DMS53 treated with DMSO at 0.1 percent for 48 hours (cell line): ENCODE data around the gene TXNDC11.
A peak's percentile ranks its signal among the peaks of the same experiment; 100 is the strongest.

ENCODE experiments used
- DNase-seq: peaks from one replicate; lab custom pipeline; 2025; ENCODE audit not compliant: unreplicated experiment; lab: John Stamatoyannopoulos, UW

Gene TXNDC11

DNA sequence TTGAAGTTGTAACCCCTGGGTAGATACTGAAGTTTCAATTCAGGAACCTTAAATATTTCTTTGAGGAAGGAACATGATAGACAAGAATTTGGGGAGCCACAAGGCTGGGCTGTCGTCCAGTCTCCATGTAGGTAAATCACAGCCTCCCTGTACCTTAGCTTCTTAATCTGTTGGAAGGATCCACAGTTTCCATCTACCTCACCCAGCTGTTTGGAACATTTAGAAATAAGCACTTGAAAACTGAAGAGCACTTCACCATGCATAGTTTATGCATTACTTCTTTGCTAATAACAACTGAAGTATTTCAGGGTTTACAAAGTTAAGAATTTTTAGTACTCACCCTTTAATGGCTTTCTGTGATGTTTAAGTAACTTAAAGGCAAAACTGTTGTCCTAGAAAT is 17.2 kb downstream of the TXNDC11 start:
- peak; percentile 5 for DNase-seq

DNA sequence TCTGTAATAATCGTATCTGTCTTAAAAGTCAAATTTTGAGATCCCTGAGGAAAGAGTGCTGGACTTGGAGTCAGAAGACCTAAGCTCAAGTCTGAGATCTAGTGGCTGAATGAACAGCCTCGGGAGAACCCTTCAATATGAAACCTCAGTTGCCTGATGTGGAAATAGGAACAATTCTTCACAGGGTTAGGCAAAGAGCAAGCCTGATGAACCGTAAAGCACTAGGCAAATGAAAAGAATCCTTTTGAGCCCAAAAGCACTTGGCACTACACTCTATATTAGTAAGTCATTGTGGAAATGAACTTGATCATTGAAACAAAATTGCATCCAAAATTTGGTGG is 20.2 kb downstream of the TXNDC11 start:
- no peak for DNase-seq

DNA sequence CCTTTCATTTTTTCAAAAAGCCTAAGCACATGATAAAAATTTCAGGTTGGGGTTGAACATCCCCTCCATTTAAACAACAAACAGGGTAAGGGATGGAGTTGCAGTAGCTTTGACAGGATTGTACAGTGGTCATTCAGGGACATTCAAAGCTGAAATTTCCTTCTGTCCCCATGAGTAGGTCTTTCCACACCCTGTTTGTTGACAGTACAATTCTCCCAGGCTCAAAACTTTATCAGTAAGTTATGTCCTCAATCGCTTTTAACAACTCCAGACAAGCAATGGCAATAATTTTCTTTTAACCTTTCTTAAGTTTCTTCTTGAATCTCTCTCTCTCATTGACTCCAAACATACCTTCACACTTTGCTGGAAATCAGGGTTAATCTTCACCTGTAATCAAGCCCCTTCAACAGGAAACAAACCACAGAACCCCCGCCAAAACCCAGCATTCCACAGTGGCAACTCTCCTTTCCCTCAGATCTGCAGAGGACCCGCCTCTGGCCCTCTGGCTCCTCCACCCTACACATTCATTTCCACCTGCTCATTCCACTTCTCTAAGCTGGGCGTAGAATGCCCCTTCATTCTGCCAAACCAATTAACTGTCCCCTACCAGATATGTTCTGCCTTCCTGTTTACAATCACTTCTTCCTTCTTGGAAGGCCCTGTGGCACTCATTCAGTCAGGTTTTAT is 20.7 kb downstream of the TXNDC11 start:
- DNase-seq: no peak

DNA sequence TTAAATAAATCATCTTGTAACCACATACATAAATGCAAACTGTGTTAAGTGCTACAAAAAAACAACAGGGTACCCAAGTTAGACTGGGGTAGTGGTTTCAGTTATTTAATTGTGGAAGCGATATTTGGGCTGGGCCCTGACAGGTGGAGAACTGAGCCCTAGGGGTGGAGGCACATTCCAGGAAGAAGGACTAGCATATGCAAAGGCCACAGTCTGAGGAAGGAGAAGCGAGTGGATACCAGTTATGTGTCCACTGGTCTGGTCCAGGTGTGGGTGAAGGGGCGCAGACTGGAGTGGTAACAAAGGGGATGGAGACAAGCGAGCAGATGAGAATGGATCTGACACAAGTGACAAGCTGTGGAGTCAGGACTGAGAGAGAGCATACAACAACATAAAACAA is 22.9 kb downstream of the TXNDC11 start:
- DNase-seq: no peak

DNA sequence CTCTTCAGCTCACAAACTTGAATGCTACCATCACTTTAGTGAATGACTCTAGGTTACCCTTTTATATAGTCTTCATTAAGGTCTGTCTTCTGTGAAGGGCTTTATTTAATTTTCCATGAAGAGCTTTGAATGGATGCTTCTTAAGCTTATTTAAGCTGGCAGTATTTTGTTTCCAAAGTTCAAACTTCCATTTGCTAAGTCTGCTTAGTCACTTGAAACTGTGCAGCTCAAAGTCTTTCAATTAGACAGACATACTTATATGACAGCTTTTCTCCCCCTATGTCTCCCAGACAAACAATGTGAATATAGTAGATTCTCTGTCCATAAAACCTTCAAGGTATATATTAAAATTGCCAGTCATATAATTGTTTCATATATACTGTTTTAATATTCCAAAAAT is 23.5 kb downstream of the TXNDC11 start:
- no peak for DNase-seq

DNA sequence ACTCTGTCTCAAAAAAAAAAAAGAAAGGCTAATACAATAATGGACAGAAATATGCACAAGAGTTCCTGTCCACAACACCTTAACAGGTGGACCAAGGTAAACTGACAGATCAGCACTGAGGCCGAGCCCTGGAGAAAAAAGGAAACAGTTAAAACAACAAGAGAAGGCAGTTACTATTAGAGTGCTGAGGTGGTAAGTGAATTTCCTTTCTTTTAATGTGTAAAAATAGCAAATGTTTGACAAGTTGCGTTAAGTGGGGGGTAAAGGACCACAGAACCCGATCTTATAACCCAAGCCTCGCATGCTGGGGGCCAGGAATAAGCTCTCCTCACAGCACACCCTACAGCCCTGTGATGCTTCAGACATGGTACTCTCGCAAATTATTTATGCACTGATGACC is 24.8 kb downstream of the TXNDC11 start:
- no peak for DNase-seq

DNA sequence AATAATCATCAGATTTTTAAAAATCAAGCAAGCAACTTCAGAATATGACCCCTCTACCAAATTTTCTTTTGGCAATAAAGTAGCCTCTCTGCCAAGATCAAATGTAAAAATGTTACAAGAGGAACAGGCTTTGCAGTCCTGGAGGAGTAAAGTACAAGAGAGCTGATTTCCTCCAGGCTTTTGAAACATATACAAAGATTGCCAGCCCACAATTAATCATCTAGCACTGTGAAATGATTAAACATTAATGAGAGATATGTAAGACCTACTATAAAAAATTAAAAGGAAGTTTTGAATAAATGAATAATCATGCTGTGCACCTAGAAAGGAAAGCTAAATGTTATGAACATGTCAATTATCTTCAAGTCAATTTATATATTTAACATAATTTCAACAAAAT is 26.3 kb downstream of the TXNDC11 start:
- DNase-seq: no peak

DNA sequence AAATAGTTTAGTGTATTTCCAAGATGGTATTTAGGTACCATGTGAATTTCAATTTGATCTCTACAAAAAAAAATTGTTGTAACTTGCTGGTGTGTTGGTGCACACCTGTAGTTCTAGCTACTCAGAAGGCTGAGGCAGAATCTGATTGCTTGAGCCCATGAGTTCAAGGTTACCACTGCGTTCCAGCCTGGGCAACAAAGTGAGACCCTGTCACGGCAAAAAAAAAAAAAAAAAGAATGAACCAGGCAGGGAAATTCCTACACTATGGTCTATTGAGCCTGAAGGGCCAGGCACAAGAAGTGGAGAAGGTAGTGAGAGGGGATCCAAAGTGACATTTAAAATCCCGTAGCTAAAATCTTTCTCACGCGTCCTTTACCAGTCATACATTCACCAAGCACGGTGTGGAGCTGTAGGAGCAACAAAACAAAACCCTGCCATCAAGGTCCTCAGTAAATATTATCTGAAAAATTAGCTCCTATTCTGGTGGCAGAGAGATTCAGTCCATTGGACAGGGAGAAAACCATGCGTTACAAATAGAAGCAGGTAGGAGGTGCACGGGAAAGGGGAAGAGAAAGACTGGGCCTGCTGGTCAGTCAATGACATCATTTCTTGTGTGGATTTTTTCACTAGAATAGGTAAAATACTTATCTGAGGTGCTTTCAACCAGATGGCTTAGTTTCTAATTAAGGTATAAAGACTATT is 27.3 kb downstream of the TXNDC11 start:
- no peak for DNase-seq

DNA sequence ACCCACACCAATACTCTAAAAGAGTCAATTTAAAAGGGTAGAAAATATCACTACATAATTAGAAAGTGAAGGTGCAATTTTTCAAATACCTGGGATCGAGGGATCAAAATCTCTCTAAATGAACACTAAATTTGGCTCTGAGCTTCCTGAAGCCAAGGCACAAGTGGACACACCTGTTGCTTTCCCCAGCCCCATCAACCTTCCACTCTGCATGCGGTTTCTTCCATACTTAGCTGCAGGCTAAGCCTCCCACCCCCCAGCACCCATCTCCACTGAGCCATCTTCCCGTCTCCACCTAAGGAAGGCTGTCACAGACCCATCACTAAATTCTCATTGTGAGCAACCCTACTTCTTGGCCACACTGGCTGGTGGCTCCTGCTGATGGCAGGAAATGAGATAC is 30.5 kb downstream of the TXNDC11 start:
- no peak for DNase-seq

DNA sequence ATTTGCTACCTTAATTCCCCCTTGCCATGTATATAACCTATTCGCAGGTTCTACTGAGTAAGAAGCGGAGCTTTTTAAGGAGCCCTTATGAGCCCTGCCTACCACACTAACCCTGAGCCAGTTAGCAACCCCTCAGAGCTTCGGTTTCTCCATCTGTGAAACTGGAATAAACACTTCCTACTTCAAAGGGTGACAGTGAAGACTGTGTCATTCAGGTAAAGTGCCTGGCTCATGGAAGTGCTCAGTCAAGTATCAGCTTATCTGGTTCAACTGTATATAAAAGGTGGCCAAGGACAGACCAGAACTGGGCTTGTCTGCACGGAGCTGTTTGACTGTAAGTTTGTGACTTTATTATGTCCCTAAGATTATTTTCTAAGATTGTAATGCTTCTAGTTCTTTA is 31.0 kb downstream of the TXNDC11 start:
- DNase-seq: no peak

DNA sequence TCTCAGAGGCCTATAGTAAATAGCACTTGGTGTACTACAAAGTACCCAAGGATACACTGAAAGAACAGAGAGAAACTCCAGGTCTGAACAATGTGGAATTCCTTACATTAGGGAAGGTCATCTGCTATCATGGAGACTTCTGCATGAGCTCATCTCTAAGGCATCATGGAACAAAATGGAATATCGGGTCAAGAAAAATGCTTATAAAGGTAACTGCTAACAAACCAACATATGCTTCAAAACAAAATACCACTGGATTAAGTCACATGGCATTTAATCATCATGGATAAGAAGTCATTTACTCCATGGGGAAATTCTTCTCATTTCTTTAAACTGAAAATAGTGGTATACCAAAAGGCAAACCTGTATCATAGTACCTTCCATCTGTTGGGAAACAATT is 34.2 kb downstream of the TXNDC11 start:
- no peak for DNase-seq

DNA sequence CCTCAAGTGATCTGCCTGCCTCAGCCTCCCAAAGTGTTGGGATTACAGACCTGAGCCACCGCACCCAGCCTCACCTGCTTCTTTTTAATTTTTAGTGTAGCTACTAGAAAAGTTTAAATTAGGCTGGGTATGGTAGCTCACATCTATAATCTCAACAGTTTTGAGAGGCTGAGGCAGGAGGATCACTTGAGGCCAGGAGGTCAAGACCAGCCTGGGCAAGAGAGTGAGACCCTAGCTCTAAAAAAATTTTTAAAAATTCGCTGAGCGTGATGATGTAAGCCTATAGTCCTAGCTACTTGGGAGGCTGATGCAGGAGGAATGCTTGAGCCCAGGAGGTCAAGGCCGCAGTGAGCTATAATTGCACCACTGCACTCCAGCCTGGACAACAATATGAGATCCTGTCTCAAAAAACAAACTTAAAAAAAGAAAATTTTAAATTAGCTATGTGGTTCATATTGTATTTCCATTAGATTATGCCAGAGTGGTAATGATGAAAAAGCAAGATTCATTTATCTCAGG is 34.9 kb downstream of the TXNDC11 start:
- DNase-seq: no peak

DNA sequence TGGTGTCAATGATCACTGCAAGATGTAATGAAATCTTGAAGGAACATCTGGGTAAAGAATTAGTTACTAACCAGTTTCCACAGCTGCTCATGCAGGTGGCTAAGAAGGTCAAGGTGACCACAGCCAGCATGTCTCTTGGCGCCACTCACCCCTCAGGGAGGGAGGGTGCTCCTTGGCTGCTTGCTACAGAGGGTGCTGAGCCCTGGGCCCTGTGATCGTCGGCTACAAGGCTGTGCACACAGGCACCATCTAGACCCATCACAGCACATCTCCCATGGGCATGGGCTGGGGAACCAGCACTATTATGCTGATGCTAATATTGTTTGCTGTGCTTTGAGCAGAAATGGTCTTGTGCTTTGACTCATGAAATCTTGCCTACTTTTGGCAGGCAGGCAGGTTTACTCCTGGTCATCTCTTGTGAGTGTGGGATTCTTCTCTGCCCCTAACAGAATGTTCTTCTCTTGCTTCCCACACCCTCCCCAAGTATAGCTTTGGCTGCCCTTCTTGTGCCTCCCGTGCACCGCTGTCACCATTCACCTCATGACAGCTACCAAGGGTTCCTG is 36.4 kb downstream of the TXNDC11 start:
- DNase-seq: no peak

DNA sequence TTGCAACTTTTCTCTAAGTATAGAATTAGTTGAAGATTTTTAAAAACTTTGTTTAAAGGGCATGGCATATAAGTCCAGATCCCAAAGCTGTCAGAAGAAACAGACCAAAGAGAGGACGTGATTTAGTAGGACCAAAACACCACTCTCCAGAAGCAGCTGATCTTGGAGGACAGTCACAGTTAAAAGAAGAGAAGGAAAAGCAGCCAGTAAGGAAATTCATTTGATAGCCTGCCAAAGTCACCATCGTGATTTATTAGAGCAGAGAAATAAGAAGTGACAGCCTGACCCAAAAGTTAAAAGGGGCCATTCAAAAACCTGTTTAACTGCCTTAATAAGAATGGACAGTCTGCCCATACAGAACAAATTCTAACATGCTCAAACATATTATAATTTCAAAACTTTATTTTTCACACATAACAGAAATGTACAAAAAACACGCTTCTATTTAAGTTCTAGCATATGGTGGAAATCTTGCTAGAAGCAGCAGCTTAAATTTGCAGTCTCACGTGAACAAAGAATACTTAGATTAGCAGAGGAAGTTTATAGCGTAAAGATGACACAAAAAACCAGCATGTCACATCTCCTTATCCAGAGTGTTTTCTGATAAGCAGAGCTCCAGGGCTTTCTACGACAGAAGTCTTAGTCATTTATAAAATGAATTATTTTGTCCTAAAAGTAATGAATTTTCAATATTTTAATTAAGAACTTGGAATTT is 37.2 kb downstream of the TXNDC11 start:
- no peak for DNase-seq

DNA sequence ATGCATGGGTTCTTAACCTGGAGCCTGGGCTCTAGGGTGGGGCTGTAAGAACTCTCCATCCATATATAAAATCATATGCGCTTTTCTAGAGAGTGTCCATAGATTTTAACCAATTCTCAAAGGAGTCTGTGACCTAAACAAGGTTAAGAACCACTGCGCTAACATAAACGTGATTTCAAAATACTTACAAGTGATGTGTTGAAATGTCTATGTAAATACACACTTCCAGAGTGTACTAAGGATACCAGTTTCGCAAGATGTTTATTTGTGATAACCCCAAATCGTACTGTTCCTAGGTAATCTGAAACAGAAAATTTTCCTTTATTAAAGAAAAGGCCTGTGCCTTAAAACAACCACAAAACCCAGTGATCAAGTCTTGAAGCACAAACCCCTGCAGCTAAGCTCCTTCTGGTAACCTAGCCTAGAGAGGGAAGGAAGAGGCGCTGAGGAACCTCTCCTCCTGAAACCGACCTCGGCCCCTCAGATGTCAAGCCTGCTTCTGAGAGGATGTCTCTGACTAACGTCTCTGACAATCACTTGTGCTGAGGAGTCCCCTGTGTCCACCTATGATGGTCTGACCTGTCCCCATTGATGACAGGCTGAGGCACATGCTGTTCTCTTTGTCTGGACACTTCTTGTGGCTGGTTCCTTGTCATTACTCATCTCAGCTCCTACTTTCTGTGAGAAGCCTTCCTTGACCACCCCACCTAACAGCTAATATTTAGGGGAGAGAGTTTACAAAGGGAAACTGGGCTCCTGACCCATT is 42.2 kb downstream of the TXNDC11 start:
- no peak for DNase-seq

DNA sequence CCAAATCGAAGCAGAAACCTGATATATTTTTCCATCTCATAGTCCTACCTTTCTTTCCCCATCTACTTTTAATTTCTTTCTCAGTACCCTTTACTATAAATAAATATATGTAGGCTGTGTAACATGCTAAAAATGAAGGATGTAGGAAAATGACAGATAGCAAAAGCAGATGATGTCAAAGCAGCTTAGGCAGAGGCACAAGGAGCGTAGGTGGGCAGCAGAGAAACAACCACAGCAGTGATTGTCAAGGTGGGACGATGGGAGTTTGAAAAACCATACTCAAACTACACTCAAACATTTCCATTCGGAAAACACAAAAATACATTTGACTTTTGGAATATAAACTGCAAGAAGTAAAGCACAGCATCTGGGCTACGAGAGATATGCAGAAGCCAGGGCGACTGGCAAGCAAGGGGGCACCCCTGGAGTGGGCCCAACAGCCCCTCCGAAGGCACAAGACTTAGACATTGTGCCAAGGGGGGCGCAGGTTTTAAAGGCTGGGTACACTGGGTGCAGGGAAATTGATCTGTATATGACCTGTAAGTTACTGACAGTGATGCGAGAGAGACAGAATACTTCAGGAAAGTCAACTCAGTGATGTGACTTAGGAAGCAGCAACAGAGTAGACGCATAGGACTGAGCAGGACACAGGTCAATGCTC is 43.3 kb downstream of the TXNDC11 start:
- DNase-seq: no peak

DNA sequence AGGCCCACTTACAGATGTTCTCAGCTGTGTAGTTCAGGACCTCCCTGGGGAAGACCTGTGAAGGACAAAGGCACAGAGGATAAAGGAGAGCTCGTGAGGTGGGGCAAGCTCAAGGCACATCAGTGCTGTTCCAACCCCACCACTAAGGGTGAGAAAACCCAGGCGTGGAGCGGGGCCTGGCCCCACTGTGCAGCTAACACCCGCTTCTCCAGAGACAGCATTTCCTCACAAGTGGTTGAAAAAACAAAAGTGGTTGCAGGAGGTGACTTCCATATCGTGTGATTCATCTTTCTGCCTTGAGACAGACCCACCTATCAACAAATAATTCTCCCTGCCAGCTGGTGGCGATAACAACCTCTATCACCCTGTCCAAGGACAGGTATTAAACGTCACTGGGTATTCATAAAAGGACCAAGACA is 44.4 kb downstream of the TXNDC11 start:
- no peak for DNase-seq

DNA sequence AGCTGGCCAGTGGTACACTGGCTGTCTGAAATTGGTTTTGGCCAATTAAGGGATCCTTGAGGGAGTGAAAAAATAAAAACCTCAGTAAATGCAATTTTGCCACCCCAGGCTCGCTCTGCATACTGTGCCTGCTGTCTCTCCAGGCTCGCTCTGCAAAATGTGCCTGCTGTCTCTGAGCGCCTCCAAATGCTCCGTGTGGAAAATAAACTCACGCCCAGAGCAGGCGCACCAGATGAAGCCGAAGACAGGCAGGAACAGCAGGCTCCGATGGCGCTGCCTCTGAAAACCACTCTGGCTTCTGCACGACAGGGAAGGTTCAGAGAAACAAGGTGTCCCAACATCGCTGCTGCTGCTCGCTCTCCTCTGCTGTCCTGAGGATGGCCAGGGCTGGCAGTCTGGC is 45.3 kb downstream of the TXNDC11 start:
- DNase-seq: no peak

DNA sequence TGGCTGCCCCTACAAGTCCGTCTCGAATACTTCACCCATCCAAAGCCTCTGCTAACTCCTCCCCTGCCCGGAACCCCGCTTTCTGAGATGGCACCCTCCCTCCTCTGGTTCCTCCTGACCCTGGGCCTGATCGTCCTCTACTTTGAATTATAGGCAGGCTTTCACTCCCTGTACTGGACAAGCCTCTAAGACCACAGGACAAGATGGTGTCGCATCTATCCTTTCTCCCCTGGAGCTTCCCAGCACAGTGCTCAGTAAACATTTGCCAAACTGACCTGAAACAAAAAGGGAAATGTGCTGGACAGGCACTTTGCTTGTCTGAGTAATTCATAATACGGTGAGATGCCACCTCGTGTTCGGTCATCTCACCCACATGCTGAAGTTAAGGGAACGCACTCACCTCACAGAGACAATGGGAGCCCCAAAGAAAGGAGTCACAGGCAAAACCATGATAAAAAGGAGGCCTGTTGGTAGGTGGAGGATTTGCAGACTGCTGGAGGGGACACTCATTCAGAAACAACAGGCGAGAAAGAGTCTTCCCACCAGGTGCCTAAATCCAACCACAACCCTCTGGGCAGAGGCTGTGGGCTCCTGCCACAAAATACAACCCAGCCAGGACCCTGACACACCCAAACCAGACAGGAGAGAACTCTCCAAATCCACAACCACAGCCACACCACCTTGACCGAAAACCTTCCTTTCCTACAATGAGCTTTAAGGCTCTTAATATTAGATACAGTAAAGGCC is 46.2 kb downstream of the TXNDC11 start:
- DNase-seq: no peak

DNA sequence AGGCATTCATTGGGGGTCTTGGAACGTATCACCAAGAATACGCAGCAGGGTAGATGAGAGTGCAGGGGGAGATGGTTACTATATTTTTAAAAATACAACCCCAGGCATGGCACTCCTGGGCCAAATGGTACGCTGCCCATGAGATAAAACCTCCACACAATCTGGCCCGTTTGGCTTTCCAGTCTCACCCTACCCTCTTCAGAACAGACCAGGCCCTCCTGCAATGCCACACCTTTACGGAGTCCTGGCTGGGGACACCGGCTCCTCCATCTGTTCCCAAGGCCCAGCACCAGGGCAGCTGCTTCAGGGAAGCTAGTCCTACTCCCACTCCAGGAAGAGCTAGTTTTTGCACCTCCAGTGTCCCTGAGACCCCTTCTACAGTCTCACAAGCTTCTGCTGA is 50.0 kb downstream of the TXNDC11 start:
- no peak for DNase-seq
